Naive thymus-derived CD4-positive, alpha-beta T cell (primary cell): ENCODE measurements around the gene CBX7. TPM values are rescaled to one million over a fixed set of nuclear protein-coding genes. Genes with fewer than 3 reads are reported as not detected.
A peak's percentile ranks its signal among the peaks of the same experiment; 100 is the strongest.

Experiments
- ATAC-seq: fragments of 150-1000 bp; cut with Tn5 transposase; 2 replicates; pipeline ENCODE4 v1.10.0; 2021; ENCODE audit warnings: mild to moderate bottlenecking, moderate library complexity
- CTCF ChIA-PET: fragments of 350-600 bp; sonication (Branson Sonifier 250); formaldehyde crosslinking; loops from one replicate; lab custom pipeline; 2021; ENCODE audit warnings: antibody characterized with exemption; lab: Charles Lee
- POLR2A ChIA-PET: fragments of 350-600 bp; sonication (Branson Sonifier 250); formaldehyde crosslinking; loops from one replicate; lab custom pipeline; 2021; ENCODE audit warnings: antibody characterized with exemption, inconsistent platforms; lab: Charles Lee
- DNase-seq, 9 donors: peaks; one replicate each; pipeline versions ENCODE4 v3.0.0 to v3.0.0-alpha.2; 2020 to 2022; ENCODE audit warnings: mixed read lengths in 1 of 9
- H3K27ac ChIP-seq: one replicate; pipeline ENCODE4 v1.7.0; 2013; ENCODE audit warnings: mild to moderate bottlenecking, low read depth, low read length, moderate library complexity
- H3K27me3 ChIP-seq, 2 donors: one replicate each; pipeline ENCODE4 v1.7.0; 2013; ENCODE audit warnings: low read length in 2 of 2, mild to moderate bottlenecking in 2 of 2, moderate library complexity in 2 of 2; ENCODE audit not compliant: control insufficient read depth in 2 of 2, insufficient read depth in 2 of 2
- H3K36me3 ChIP-seq, 3 experiments: 1 replicate in 2 of 3; 2 replicates in 1 of 3; pipeline ENCODE4 v1.7.0; 2013; ENCODE audit warnings: low read length in 3 of 3, mild to moderate bottlenecking in 3 of 3, moderate library complexity in 1 of 3; ENCODE audit not compliant: insufficient read depth in 3 of 3, control insufficient read depth in 2 of 3
- H3K4me1 ChIP-seq, 2 donors: one replicate each; pipeline ENCODE4 v1.7.0; 2013; ENCODE audit warnings: low read length in 2 of 2, mild to moderate bottlenecking in 2 of 2, moderate library complexity in 1 of 2; ENCODE audit not compliant: control insufficient read depth in 2 of 2, insufficient read depth in 2 of 2
- H3K4me3 ChIP-seq: 2 replicates; pipeline ENCODE4 v1.7.0; 2013; ENCODE audit warnings: mild to moderate bottlenecking, low read length
- H3K9me3 ChIP-seq, 3 experiments: 1 replicate in 2 of 3; 2 replicates in 1 of 3; pipeline ENCODE4 v1.7.0; 2013; ENCODE audit warnings: low read length in 3 of 3; ENCODE audit not compliant: control insufficient read depth in 2 of 3
- H3K27ac Mint-ChIP-seq, 9 donors: one replicate each; pipeline ENCODE4 v1.8.0; 2020 to 2022; ENCODE audit warnings: mixed read lengths in 9 of 9, mild to moderate bottlenecking in 8 of 9, moderate library complexity in 5 of 9, inconsistent platforms in 2 of 9
- H3K27me3 Mint-ChIP-seq, 5 donors: one replicate each; pipeline ENCODE4 v1.8.0; 2021 to 2022; ENCODE audit warnings: mixed read lengths in 5 of 5, mild to moderate bottlenecking in 1 of 5
- H3K36me3 Mint-ChIP-seq, 5 donors: one replicate each; pipeline ENCODE4 v1.8.0; 2020 to 2022; ENCODE audit warnings: mixed read lengths in 5 of 5, mild to moderate bottlenecking in 3 of 5, inconsistent platforms in 1 of 5
- H3K4me1 Mint-ChIP-seq, 7 donors: one replicate each; pipeline ENCODE4 v1.8.0; 2020 to 2022; ENCODE audit warnings: mixed read lengths in 7 of 7, mild to moderate bottlenecking in 3 of 7, inconsistent platforms in 1 of 7
- H3K4me3 Mint-ChIP-seq, 10 donors: one replicate each; pipeline ENCODE4 v1.8.0; 2020 to 2022; ENCODE audit warnings: mild to moderate bottlenecking in 10 of 10, mixed read lengths in 10 of 10, moderate library complexity in 6 of 10, inconsistent platforms in 2 of 10
- H3K9me3 Mint-ChIP-seq, 11 donors: one replicate each; pipeline ENCODE4 v1.8.0; 2020 to 2022; ENCODE audit warnings: mixed read lengths in 11 of 11, mild to moderate bottlenecking in 4 of 11, inconsistent platforms in 1 of 11, moderate library complexity in 1 of 11
- intact Hi-C, 2 donors: fragments of 100-400 bp; cut with micrococcal nuclease; formaldehyde crosslinking; loops; one replicate each; pipeline ENCODE4 v1.15.1; 2023
- polyA plus RNA-seq, 2 donors: library from polyadenylated mRNA; unstranded; fragments of 300-500 nt; fragmentation: Illumina TruSeq; gene quantifications; one replicate each; pipeline ENCODE4 v1.2.3, GENCODE V29; 2021
- total RNA-seq, 6 experiments: library from RNA in 5 of 6; stranded (reverse) in 5 of 6; gene quantifications; 1 replicate in 5 of 6; 2 replicates in 1 of 6; pipeline ENCODE4 v1.2.3 and lab custom pipeline; 2021 to 2026

The CBX7 gene
- total and polyA plus RNA-seq, 7 experiments from 2014 or later = 14.2 to 164 (median 74.9) TPM

DNA sequence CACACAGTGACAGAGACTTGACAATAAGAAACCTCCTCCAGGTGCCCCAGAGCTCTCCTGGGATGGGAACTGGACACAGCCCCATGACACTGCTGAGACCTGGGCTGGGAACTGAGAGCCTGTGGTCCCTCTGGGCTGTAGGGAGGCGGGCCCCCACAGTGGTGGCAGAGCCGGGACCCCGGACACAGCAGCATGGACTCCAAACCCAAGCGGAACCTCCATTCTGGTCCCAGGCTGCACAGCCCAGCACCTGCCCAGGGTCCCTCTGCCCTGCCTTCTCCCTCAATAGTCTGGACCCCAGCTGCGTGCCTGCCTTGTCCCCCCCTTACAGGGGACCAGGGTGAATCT is 63.8 kb downstream of the CBX7 start:
- no peak for ATAC-seq
- Histone ChIP-seq H3K27ac (no peak overlapping the region), H3K4me3 (no peak overlapping the region), H3K36me3 (peaks cover 0 to 11% (median 2%) of the 10 kb centered on the region in 3 experiments), H3K4me1 (peaks cover 34 to 76% of the 10 kb centered on the region in 2 donors), H3K27me3 (no peaks in the 10 kb centered on the region), H3K9me3 (no peaks in the 10 kb centered on the region)
- Mint-ChIP-seq H3K4me1 (peaks cover 17 to 74% (median 54%) of the 10 kb centered on the region in 7 donors), H3K9me3 (no peaks in the 10 kb centered on the region), H3K36me3 (peaks cover 0 to 13% (median 7%) of the 10 kb centered on the region in 5 donors), H3K4me3 (peak overlapping the region in 4 of 10 donors; percentile 1 to 41 (median 18)), H3K27me3 (no peaks in the 10 kb centered on the region), H3K27ac (peak overlapping the region in 7 of 9 donors; percentile 1 to 97 (median 90))
- POLR2A ChIA-PET = interaction anchor here (1.4 kb wide), 1 partner anchor 8 kb away, joined by 4 read pairs; no protein-coding TSS in a partner anchor
- intact Hi-C loops = no loop called here
- DNase-seq = no peak
- CTCF ChIA-PET = no interaction called here

DNA sequence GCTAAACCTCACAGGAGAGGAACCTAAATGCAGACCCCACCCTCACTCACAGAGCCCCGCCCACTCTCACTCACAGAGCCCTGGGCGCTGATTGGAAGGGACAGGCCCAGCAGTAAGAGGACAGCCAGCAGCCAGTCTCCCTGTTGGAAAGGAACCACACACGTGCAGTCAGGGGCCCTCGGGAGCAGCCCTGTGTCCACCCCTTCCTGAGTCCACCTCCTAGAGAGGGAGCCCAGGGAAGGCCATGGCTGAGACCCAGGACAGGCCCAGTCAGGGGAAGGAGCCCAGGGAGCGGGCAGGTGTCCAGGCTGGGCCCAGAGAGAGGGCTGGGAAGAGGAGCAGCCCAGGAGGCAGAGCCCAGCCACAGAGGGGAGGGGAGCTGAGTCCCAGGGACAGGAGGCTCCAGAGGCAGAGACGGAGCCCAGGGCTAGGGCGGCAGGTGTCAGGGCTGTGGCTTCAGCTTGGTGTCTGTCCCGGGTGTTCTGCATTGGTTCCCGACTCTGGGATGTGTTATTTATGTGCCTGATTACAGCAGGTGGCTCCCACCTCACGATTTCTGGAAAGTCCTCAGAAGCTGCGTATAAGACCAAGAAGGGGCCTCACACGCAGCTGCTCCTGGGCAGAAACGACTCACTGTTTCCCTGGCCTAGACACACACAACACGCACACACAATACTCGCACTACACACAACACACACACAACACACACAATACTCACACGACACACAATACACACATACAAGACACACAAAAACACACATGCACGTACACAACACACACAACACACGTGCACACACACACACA is 64.4 kb downstream of the CBX7 start:
- peak overlapping the region; percentile 24 to 97 (median 75) for H3K27ac Mint-ChIP-seq
- no peaks in the 10 kb centered on the region for H3K27me3 ChIP-seq
- CTCF ChIA-PET = no interaction called here
- peaks cover 17 to 75% (median 52%) of the 10 kb centered on the region in 7 donors for H3K4me1 Mint-ChIP-seq
- H3K36me3 Mint-ChIP-seq = peaks cover 0 to 13% (median 7%) of the 10 kb centered on the region in 5 donors
- peak overlapping the region in 4 of 10 donors; percentile 6 to 41 (median 24) for H3K4me3 Mint-ChIP-seq
- POLR2A ChIA-PET = no interaction called here
- no peak overlapping the region for H3K27ac ChIP-seq
- no peak for DNase-seq
- H3K4me1 ChIP-seq = peaks cover 34 to 76% of the 10 kb centered on the region in 2 donors
- H3K9me3 ChIP-seq = no peaks in the 10 kb centered on the region
- H3K9me3 Mint-ChIP-seq = no peaks in the 10 kb centered on the region
- H3K36me3 ChIP-seq = peaks cover 0 to 11% (median 5%) of the 10 kb centered on the region in 3 experiments
- ATAC-seq = no peak
- H3K27me3 Mint-ChIP-seq = no peaks in the 10 kb centered on the region
- intact Hi-C loops = no loop called here
- no peak overlapping the region for H3K4me3 ChIP-seq

DNA sequence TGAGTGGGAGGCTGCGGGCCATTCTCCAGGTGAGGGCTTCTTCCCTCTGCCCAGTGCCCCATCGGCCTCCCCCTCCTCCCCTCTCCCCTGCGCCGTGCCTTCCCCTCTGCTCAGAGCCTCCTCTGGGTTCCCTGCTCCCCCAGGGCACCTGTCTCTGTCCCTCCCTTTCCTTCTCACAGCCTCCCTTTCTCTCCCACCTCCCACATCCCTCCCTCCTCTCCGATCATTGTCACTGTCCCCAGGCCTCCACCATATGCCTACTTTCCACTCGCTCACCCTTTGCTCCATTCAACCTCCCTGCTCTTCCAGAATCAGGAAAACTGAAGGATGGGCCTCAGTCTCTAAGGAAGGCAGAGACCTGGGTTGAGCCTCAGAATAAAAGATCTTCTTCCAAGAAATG is 65.4 kb downstream of the CBX7 start:
- H3K4me1 ChIP-seq = peaks cover 28 to 75% of the 10 kb centered on the region in 2 donors
- peak overlapping the region in 1 of 10 donors; percentile 26 for H3K4me3 Mint-ChIP-seq

DNA sequence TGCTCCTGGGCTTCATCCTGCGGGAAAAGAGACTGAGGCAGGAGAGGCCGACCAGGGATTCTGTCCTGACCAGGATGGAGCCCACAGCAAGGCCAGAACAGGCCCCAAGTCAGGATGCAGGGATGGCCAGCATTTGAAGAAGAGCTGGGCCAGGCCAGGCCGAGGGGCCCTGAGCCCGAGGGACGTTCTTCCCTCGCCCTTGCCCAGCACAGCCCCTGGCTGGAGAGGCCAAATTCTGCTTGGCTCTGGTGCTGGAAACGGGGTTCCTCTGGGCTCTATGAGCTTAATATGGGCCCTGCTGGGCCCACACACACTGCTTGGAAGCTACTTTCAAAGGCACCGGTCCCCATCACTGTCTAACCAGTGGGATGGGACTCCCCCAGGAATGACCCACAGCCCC is 67.8 kb downstream of the CBX7 start:
- ATAC-seq (no peak), DNase-seq (no peak)
- no peak overlapping the region for H3K4me3 Mint-ChIP-seq
- H3K36me3 Mint-ChIP-seq = peaks cover 8 to 35% (median 15%) of the 10 kb centered on the region in 5 donors
- peaks cover 5 to 80% of the 10 kb centered on the region in 2 donors for H3K4me1 ChIP-seq
- peaks cover 0 to 69% (median 24%) of the 10 kb centered on the region in 7 donors for H3K4me1 Mint-ChIP-seq
- no peaks in the 10 kb centered on the region for H3K27me3 ChIP-seq
- peaks cover 9 to 38% (median 14%) of the 10 kb centered on the region in 3 experiments for H3K36me3 ChIP-seq
- H3K27ac ChIP-seq = no peak overlapping the region
- POLR2A ChIA-PET = interaction anchor here (0.6 to 1.7 kb wide), 4 partner anchors 10 to 68 kb away, joined by 3 to 4 read pairs (median 4); no protein-coding TSS in a partner anchor
- H3K9me3 ChIP-seq = no peaks in the 10 kb centered on the region
- intact Hi-C loops = no loop called here
- H3K4me3 ChIP-seq = no peak overlapping the region
- peak overlapping the region in 1 of 9 donors; percentile 36 for H3K27ac Mint-ChIP-seq
- H3K9me3 Mint-ChIP-seq = no peaks in the 10 kb centered on the region
- CTCF ChIA-PET = no interaction called here
- no peaks in the 10 kb centered on the region for H3K27me3 Mint-ChIP-seq

More for the DNA sequence above, 65.4 kb downstream of the CBX7 start:
- DNase-seq (no peak), ATAC-seq (no peak)
- H3K4me1 Mint-ChIP-seq = peaks cover 7 to 73% (median 43%) of the 10 kb centered on the region in 7 donors
- intact Hi-C loops = no loop called here
- POLR2A ChIA-PET = no interaction called here
- CTCF ChIA-PET = no interaction called here
- H3K27ac Mint-ChIP-seq = peak overlapping the region in 7 of 9 donors; percentile 30 to 97 (median 66)
- no peaks in the 10 kb centered on the region for H3K27me3 Mint-ChIP-seq
- no peak overlapping the region for H3K27ac ChIP-seq
- no peaks in the 10 kb centered on the region for H3K9me3 ChIP-seq
- H3K36me3 ChIP-seq = peaks cover 0 to 14% (median 5%) of the 10 kb centered on the region in 3 experiments
- no peaks in the 10 kb centered on the region for H3K9me3 Mint-ChIP-seq
- H3K36me3 Mint-ChIP-seq = peaks cover 0 to 17% (median 7%) of the 10 kb centered on the region in 5 donors
- H3K27me3 ChIP-seq = no peaks in the 10 kb centered on the region
- H3K4me3 ChIP-seq = no peak overlapping the region

DNA sequence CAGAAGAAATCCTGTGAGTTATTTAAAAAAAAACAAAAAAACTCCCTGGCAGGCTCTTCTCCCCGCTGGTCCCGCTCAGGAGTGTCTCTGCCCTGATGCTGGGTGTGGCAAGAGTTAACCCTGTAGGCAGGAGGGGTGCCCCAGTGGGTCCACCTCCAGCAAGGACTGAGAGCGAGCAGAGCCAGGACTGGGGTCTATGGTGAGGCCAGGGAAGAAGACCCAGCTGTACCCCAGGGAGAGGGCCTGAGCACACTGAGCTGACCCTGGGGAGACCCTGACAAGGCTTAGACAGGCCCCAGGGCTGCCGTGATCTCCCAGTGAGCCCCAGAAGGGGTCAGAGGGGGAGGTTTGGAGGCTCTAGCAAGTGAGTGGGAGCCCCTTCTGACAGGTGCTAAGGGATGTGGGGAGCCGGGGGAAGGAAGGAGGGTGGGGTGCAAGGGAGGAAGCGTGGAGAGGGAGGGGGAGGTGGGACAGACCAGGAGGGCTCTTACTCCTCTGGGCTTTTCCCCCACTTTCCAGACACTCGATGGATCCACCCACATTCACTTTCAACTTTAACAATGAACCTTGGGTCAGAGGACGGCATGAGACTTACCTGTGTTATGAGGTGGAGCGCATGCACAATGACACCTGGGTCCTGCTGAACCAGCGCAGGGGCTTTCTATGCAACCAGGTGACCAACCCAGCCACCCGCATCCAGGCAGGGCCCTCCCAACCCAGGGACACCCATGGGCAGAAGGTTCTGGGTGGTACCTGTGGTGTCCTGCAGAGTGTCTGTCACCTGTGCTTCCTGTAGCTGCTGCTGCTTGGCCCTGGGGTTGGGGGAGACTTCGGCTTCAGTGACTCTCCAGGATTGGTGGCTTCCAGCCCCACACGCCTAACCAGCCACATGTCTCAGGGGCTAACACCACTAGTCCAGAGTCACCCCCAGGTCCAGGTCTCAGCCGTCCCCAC is 69.0 kb downstream of the CBX7 start:
- peaks cover 8 to 35% (median 15%) of the 10 kb centered on the region in 5 donors for H3K36me3 Mint-ChIP-seq

DNA sequence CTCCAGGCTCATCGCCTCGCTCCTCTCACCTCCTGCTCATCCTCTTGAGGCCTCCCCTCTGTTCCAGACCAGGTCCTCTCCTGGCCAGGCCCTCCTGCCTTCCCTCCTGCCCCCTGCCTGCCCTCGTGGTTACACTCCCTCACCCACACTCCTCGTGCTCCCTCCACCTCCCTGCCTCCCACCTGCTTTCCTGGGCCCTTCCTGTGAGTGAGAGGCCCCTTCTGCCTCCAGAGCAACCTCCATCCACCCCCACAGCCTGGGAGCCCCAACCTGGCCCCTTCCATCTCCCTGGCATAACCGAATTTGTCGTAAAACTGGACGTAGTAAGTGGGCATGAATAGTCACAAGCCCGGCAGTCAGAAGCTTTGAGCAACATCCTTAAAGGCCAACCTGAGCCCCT is 70.9 kb downstream of the CBX7 start:
- Mint-ChIP-seq H3K4me1 (peaks cover 13 to 60% (median 25%) of the 10 kb centered on the region in 7 donors), H3K36me3 (peaks cover 7 to 33% (median 9%) of the 10 kb centered on the region in 5 donors), H3K9me3 (no peaks in the 10 kb centered on the region), H3K27ac (peak overlapping the region in 3 of 9 donors; percentile 26 to 73 (median 51)), H3K27me3 (no peaks in the 10 kb centered on the region), H3K4me3 (no peak overlapping the region)
- POLR2A ChIA-PET = interaction anchor here (0.6 kb wide), 1 partner anchor 11 kb away, joined by 3 read pairs; no protein-coding TSS in a partner anchor
- Histone ChIP-seq H3K27me3 (no peaks in the 10 kb centered on the region), H3K36me3 (peaks cover 9 to 31% (median 14%) of the 10 kb centered on the region in 3 experiments), H3K27ac (no peak overlapping the region), H3K4me3 (peak overlapping the region; percentile 6), H3K9me3 (no peaks in the 10 kb centered on the region), H3K4me1 (peaks cover 4 to 51% of the 10 kb centered on the region in 2 donors)
- CTCF ChIA-PET = interaction anchor here (1.0 kb wide), 1 partner anchor 239 kb away, joined by 3 read pairs; no protein-coding TSS in a partner anchor
- intact Hi-C loops = no loop called here
- DNase-seq = no peak
- ATAC-seq = no peak

More for the DNA sequence above, 69.0 kb downstream of the CBX7 start:
- Histone ChIP-seq H3K36me3 (peaks cover 9 to 38% (median 14%) of the 10 kb centered on the region in 3 experiments), H3K27ac (no peak overlapping the region), H3K9me3 (no peaks in the 10 kb centered on the region), H3K27me3 (no peaks in the 10 kb centered on the region), H3K4me1 (peaks cover 0 to 69% of the 10 kb centered on the region in 2 donors), H3K4me3 (no peak overlapping the region)
- no peaks in the 10 kb centered on the region for H3K27me3 Mint-ChIP-seq
- ChIA-PET CTCF (no interaction called here), POLR2A (interaction anchor here (1.2 to 1.7 kb wide), 2 partner anchors 11 to 15 kb away, joined by 3 to 4 read pairs; no protein-coding TSS in a partner anchor)
- ATAC-seq (no peak), DNase-seq (no peak)
- intact Hi-C loops = no loop called here
- no peaks in the 10 kb centered on the region for H3K9me3 Mint-ChIP-seq
- peak overlapping the region in 1 of 9 donors; percentile 52 for H3K27ac Mint-ChIP-seq
- no peak overlapping the region for H3K4me3 Mint-ChIP-seq
- peaks cover 0 to 61% (median 23%) of the 10 kb centered on the region in 7 donors for H3K4me1 Mint-ChIP-seq
